HepG2 (cell line): ENCODE results near the gene CEP89. TPM values are rescaled to one million over a fixed set of nuclear protein-coding genes. Genes with fewer than 3 reads are reported as not detected.

Experiments used
- ARID3A ChIP-seq: IDR thresholded peaks from 2 replicates; pipeline ENCODE4 v1.6.1; 2012; ENCODE audit warnings: low read depth, low read length, improper control_type of control experiment
- ATF1 ChIP-seq: IDR thresholded peaks from 2 replicates; pipeline ENCODE4 v1.6.1; 2016; ENCODE audit warnings: mild to moderate bottlenecking, control low read depth
- DNMT1 ChIP-seq: sonication (generic); formaldehyde crosslinking; IDR thresholded peaks from 2 replicates; pipeline ENCODE4 v1.5.1; 2020; ENCODE audit warnings: mild to moderate bottlenecking, missing genetic modification reagents
- ESRRA ChIP-seq: sonication (generic); formaldehyde crosslinking; IDR thresholded peaks from 2 replicates; pipeline ENCODE4 v1.5.1; 2020; ENCODE audit warnings: mild to moderate bottlenecking, low read depth, missing genetic modification reagents
- HES4 ChIP-seq: sonication (generic); formaldehyde crosslinking; IDR thresholded peaks from 2 replicates; pipeline ENCODE4 v1.9.0; 2021; ENCODE audit warnings: mild to moderate bottlenecking, missing genetic modification reagents, borderline replicate concordance
- KMT2A ChIP-seq: sonication (generic); formaldehyde crosslinking; IDR thresholded peaks from 2 replicates; pipeline ENCODE4 v1.4.0; 2020; ENCODE audit warnings: missing genetic modification reagents
- MLX ChIP-seq: IDR thresholded peaks from 2 replicates; pipeline ENCODE4 v1.6.1; 2016
- PRDM15 ChIP-seq: sonication (generic); formaldehyde crosslinking; IDR thresholded peaks from 2 replicates; pipeline ENCODE4 v1.4.0; 2020; ENCODE audit warnings: missing genetic modification reagents
- SKI ChIP-seq: fragments of 450-650 bp; IDR thresholded peaks from one replicate; pipeline ENCODE4 v1.6.1; 2018; ENCODE audit warnings: mild to moderate bottlenecking; ENCODE audit not compliant: partially characterized antibody
- TARDBP ChIP-seq: sonication (generic); formaldehyde crosslinking; IDR thresholded peaks from 2 replicates; pipeline ENCODE4 v1.8.0; 2022; ENCODE audit warnings: mild to moderate bottlenecking, missing genetic modification reagents
- TBX2 ChIP-seq: sonication (generic); formaldehyde crosslinking; IDR thresholded peaks from 2 replicates; pipeline ENCODE4 v1.5.0; 2020; ENCODE audit warnings: missing genetic modification reagents, mild to moderate bottlenecking, borderline replicate concordance
- ZGPAT ChIP-seq: IDR thresholded peaks from 2 replicates; pipeline ENCODE4 v1.6.1; 2016; ENCODE audit warnings: mild to moderate bottlenecking
- ZNF282 ChIP-seq: fragments of 450-650 bp; IDR thresholded peaks from 2 replicates; pipeline ENCODE4 v1.6.1; 2018; ENCODE audit not compliant: partially characterized antibody
- ZNF660 ChIP-seq: sonication (generic); formaldehyde crosslinking; IDR thresholded peaks from 2 replicates; pipeline ENCODE4 v1.5.1; 2020; ENCODE audit warnings: mild to moderate bottlenecking, low read depth, missing genetic modification reagents, borderline replicate concordance
- ZNF687 ChIP-seq: sonication (generic); formaldehyde crosslinking; IDR thresholded peaks from 2 replicates; pipeline ENCODE4 v1.5.1; 2020; ENCODE audit warnings: mild to moderate bottlenecking, missing genetic modification reagents, moderate library complexity
- ZNF781 ChIP-seq: sonication (generic); formaldehyde crosslinking; IDR thresholded peaks from 2 replicates; pipeline ENCODE4 v1.5.1; 2020; ENCODE audit warnings: borderline replicate concordance, mild to moderate bottlenecking, missing genetic modification reagents; ENCODE audit errors: not compliant biosample characterization
- polyA plus RNA-seq, 8 experiments: library from polyadenylated mRNA; depleted of rRNA in 3 of 8; stranded (reverse) in 7 of 8; unstranded in 1 of 8; fragments of >200 nt; fragmentation: Illumina TruSeq in 4 of 8; extraction: Trizol in 4 of 8; gene quantifications; 2 replicates each; pipeline versions ENCODE4 v1.2.1 to v1.2.3, GENCODE V29; 2011 to 2016; ENCODE audit warnings: low read depth in 4 of 8, missing spikeins in 1 of 8, mixed read lengths in 1 of 8; ENCODE audit not compliant: insufficient read depth in 1 of 8
- total RNA-seq, 5 experiments: library from RNA; depleted of rRNA; stranded (reverse); fragments of >200 nt; fragmentation: Illumina TruSeq; extraction: Trizol; gene quantifications; 2 replicates each; pipeline ENCODE4 v1.2.3, GENCODE V29; 2016; ENCODE audit warnings: low read depth in 1 of 5

Gene CEP89
- total and polyA plus RNA-seq, 2 of the 13 experiments (the other 11 are each of a cell fraction or from before 2014, with no cell fraction given): 7.2 to 10.9 TPM

GRCh38 chr19:32971715-32972540, at the start of gene CEP89, which contains the start of gene FAAP24 (continued):
- TF ChIP-seq ZNF687 (CRISPR knock-in tag) (peak; percentile 75; the same call in 1 of the 2 replicates), HES4 (no peak), PRDM15 (CRISPR knock-in tag) (no peak), TARDBP (peak; percentile 92; the same call in 1 of the 2 replicates), ZGPAT (CRISPR knock-in tag) (peak; percentile 72), ATF1 (CRISPR knock-in tag) (peak; percentile 92), MLX (CRISPR knock-in tag) (no peak), SKI (no peak), ESRRA (CRISPR knock-in tag) (no peak), DNMT1 (no peak), TBX2 (CRISPR knock-in tag) (peak; percentile 89), KMT2A (CRISPR knock-in tag) (0 out of 2 replicates have a peak, but pooled peaks have one; percentile 38), ZNF781 (peak; percentile 73), ZNF660 (no peak), ZNF282 (no peak), ARID3A (no peak)
